Measurements from ENCODE around the gene LGI4. TPM values are rescaled to one million over a fixed set of nuclear protein-coding genes. Genes with fewer than 3 reads are reported as not detected.

Gene LGI4
- total RNA-seq, 1 experiment from 2014 or later = not detected

DNA sequence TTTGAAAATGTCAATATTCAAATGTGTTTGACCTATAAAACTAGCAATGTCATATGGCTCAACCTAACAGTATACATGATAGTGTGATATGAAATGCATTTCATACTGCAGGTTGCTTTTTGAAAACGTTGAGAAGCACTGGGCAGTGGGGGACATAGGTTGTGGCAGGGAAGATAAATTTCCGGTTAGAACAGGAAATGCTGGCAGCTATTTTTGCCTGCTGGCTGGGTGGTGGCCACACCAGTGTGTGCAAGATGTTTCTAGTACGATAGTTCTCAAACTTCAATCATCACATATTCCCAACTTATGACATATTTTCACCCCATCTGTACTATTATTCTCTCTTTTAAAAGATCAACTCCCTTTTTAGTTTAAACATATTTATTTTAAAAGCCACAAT is 36.9 kb upstream of the LGI4 start:
- H3K27me3 ChIP-seq (ENCODE audit: low read length) = no peaks in the 10 kb centered on the region
- H3K27ac ChIP-seq (ENCODE audit: low read length) = no peak overlapping the region
- H3K9ac ChIP-seq (ENCODE audit: low read length) = no peak overlapping the region

DNA sequence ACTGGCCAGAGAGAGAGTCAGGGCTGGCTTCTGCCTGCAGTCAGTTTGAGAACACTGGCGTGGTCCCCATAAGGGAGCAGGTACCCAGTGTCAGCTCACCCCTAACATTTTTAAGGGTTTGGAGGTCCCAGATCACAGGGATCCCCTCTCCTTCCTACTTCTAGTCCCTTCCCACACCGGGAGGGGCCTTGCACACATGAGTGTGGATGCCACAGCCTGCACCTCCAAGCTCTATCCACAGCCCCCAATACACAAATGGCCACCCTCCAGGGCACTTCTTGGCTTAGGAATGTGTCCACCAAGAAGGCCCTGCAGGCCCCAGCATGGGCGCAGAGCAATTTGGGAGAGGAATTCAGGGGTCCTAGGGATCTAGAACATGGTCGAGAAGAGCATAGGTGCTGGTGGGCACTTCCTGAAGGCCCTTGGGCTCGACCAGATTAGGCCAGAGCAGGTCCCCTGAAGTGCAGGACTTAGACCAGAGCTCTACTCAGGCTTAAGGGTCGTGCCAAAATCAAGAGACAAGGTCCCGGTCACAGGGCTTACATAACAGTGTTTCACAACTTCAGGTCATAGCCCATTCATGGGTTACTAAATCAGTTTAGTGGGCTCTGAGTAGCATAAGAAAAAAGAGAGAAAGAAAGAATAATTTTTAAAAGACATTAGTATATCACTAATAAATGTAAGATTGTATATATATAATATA is 35.7 kb upstream of the LGI4 start:
- Histone ChIP-seq H3K4me1 (ENCODE audit: low read length) (peaks cover 5% of the 10 kb centered on the region), H3K27ac (ENCODE audit: low read length) (no peak overlapping the region), H3K27me3 (ENCODE audit: low read length) (no peaks in the 10 kb centered on the region), H3K9me3 (ENCODE audit: low read length) (peaks cover 11% of the 10 kb centered on the region), H3K9me2 (replicated peaks; ENCODE audit: insufficient read depth, low read length) (no peaks in the 10 kb centered on the region), H3K4me2 (ENCODE audit: low read depth, low read length, poor library complexity, severe bottlenecking) (no peak overlapping the region), H3K36me3 (ENCODE audit: insufficient read depth, low read length) (peaks cover 14% of the 10 kb centered on the region), H3K79me2 (ENCODE audit: low read length) (no peaks in the 10 kb centered on the region), H4K20me1 (ENCODE audit: insufficient read depth, low read depth, low read length) (no peaks in the 10 kb centered on the region), H3K4me3 (ENCODE audit: low read length) (no peak overlapping the region), H2AFZ (ENCODE audit: low read length) (no peak overlapping the region), H3K9ac (ENCODE audit: low read length) (no peak overlapping the region)
- no peak for DNase-seq

More for the DNA sequence above, 36.9 kb upstream of the LGI4 start:
- Histone ChIP-seq H4K20me1 (ENCODE audit: insufficient read depth, low read depth, low read length) (no peaks in the 10 kb centered on the region), H3K4me3 (ENCODE audit: low read length) (no peak overlapping the region), H3K79me2 (ENCODE audit: low read length) (no peaks in the 10 kb centered on the region), H2AFZ (ENCODE audit: low read length) (no peak overlapping the region), H3K4me1 (ENCODE audit: low read length) (peaks cover 5% of the 10 kb centered on the region), H3K9me3 (ENCODE audit: low read length) (no peaks in the 10 kb centered on the region; the same call in 1 of the 2 replicates), H3K9me2 (replicated peaks; ENCODE audit: insufficient read depth, low read length) (no peaks in the 10 kb centered on the region), H3K36me3 (ENCODE audit: insufficient read depth, low read length) (peaks cover 1% of the 10 kb centered on the region), H3K4me2 (ENCODE audit: low read depth, low read length, poor library complexity, severe bottlenecking) (no peak overlapping the region)
- no peak for DNase-seq

DNA sequence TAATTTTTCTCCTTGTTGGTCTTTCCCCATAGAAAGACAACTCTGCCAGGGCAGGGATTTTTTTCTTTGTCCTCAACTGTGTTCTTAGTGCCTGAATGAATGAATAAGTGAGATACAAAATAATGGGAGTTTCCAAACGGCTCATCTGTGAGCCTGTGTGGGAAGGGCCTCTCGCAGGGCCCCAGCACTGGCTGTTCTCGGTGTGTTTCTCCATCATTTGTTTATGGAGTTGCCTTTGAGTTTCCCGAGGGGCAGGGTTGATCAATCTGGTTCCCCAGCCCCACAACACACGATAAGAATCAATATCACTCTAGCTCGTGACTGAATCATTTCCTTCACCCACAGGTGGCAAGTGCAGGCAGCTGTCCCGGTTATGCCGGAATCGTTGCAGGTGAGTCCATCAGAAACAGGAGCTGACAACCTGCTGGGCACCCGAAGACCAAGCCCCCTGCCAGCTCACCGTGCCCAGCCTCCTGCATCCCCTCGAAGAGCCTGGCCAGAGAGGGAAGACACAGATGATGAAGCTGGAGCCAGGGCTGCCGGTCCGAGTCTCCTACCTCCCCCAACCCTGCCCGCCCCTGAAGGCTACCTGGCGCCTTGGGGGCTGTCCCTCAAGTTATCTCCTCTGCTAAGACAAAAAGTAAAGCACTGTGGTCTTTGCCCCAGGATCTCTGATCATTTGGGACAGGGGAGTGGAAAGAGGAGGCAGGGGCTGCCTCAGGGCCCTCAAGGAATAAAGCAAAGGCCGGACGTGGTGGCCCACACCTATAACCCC is 34.5 kb upstream of the LGI4 start:
- Histone ChIP-seq H3K9me2 (replicated peaks; ENCODE audit: insufficient read depth, low read length) (no peaks in the 10 kb centered on the region), H2AFZ (ENCODE audit: low read length) (no peak overlapping the region), H3K36me3 (ENCODE audit: insufficient read depth, low read length) (peaks cover 24% of the 10 kb centered on the region), H4K20me1 (ENCODE audit: insufficient read depth, low read depth, low read length) (no peaks in the 10 kb centered on the region), H3K4me1 (ENCODE audit: low read length) (peaks cover 5% of the 10 kb centered on the region), H3K79me2 (ENCODE audit: low read length) (no peaks in the 10 kb centered on the region), H3K4me3 (ENCODE audit: low read length) (no peak overlapping the region), H3K27me3 (ENCODE audit: low read length) (no peaks in the 10 kb centered on the region), H3K9me3 (ENCODE audit: low read length) (peaks cover 22% of the 10 kb centered on the region), H3K4me2 (ENCODE audit: low read depth, low read length, poor library complexity, severe bottlenecking) (no peak overlapping the region), H3K27ac (ENCODE audit: low read length) (no peak overlapping the region), H3K9ac (ENCODE audit: low read length) (no peak overlapping the region)
- DNase-seq = no peak

DNA sequence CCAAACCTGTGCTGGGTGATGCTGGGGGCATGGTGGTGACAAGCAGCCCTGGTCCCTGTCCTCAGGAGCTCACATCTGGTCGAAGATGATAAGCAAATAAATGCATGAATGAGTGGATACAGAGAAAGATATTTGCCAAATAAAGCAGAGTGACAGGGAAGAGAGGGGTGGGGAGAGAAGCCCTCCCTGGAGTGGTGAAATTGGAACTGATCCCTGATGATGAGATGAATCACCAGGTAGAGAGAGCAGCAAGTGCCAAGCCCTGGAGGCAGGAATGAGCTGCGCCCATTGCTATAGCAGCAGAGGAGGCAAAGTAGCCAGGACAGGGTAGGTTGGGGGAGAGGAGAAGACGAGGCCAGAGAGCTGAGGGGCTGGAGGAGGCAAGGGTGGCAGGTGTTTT is 33.3 kb upstream of the LGI4 start:
- H3K4me2 ChIP-seq (ENCODE audit: low read depth, low read length, poor library complexity, severe bottlenecking) = no peak overlapping the region
- H3K4me1 ChIP-seq (ENCODE audit: low read length) = peaks cover 5% of the 10 kb centered on the region

DNA sequence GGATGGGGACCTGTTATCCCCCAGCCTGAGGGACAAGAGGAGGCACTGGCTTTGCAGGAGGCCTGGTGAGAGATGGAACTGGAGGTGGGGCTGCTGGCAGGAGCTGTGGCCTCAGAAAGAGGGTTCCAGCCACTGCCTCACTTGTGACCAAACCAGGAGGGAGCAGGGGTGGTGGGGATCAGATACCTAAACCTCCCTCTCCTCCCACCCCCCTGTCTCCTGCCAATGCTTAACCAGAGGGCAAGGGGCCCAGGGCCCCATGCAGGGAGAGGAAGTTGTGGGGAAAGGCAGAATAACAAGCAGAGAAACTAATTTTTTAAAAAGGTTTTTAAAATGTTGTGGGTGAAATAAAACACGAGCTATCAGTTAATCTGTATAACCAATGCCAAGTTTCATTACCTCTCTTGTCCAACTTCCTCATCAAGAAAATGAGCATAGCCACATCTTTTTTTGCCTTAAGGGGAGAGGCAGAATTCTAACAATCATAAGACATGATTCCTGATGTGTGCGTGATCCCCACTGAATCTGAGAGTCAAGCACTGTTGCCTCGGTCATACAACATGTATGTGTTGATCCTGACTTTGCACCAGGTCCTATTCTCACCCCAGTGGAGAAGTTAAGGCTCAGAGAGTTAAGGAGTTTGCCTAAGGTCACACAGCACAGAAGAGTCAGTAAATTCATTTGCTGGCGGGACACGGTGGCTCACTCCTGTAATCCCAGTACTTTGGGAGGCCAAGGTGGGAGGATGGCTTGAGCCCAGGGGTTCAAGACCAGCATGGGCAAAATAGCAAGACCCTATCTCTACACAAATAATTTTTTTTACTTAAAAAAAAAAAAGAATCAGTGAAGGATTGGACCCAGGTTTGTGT is 32.6 kb upstream of the LGI4 start:
- Histone ChIP-seq H3K9me3 (ENCODE audit: low read length) (peaks cover 31% of the 10 kb centered on the region), H3K9ac (ENCODE audit: low read length) (no peak overlapping the region), H3K4me2 (ENCODE audit: low read depth, low read length, poor library complexity, severe bottlenecking) (no peak overlapping the region), H2AFZ (ENCODE audit: low read length) (no peak overlapping the region), H3K36me3 (ENCODE audit: insufficient read depth, low read length) (peaks cover 41% of the 10 kb centered on the region), H4K20me1 (ENCODE audit: insufficient read depth, low read depth, low read length) (no peaks in the 10 kb centered on the region), H3K4me1 (ENCODE audit: low read length) (peaks cover 5% of the 10 kb centered on the region), H3K27ac (ENCODE audit: low read length) (peak overlapping the region; percentile 49; the same call in 1 of the 2 replicates), H3K9me2 (replicated peaks; ENCODE audit: insufficient read depth, low read length) (no peaks in the 10 kb centered on the region), H3K27me3 (ENCODE audit: low read length) (no peaks in the 10 kb centered on the region), H3K79me2 (ENCODE audit: low read length) (no peaks in the 10 kb centered on the region), H3K4me3 (ENCODE audit: low read length) (no peak overlapping the region)
- DNase-seq = no peak

More for the DNA sequence above, 33.3 kb upstream of the LGI4 start:
- H3K36me3 ChIP-seq (ENCODE audit: insufficient read depth, low read length) = peaks cover 34% of the 10 kb centered on the region
- H3K9me2 ChIP-seq (replicated peaks; ENCODE audit: insufficient read depth, low read length) = no peaks in the 10 kb centered on the region
- no peak overlapping the region for H3K27ac ChIP-seq (ENCODE audit: low read length)
- DNase-seq = no peak
- no peak overlapping the region for H3K4me3 ChIP-seq (ENCODE audit: low read length)
- H3K9ac ChIP-seq (ENCODE audit: low read length) = no peak overlapping the region
- no peak overlapping the region for H2AFZ ChIP-seq (ENCODE audit: low read length)
- no peaks in the 10 kb centered on the region for H3K79me2 ChIP-seq (ENCODE audit: low read length)
- H3K9me3 ChIP-seq (ENCODE audit: low read length) = peaks cover 31% of the 10 kb centered on the region
- H4K20me1 ChIP-seq (ENCODE audit: insufficient read depth, low read depth, low read length) = no peaks in the 10 kb centered on the region
- no peaks in the 10 kb centered on the region for H3K27me3 ChIP-seq (ENCODE audit: low read length)

DNA sequence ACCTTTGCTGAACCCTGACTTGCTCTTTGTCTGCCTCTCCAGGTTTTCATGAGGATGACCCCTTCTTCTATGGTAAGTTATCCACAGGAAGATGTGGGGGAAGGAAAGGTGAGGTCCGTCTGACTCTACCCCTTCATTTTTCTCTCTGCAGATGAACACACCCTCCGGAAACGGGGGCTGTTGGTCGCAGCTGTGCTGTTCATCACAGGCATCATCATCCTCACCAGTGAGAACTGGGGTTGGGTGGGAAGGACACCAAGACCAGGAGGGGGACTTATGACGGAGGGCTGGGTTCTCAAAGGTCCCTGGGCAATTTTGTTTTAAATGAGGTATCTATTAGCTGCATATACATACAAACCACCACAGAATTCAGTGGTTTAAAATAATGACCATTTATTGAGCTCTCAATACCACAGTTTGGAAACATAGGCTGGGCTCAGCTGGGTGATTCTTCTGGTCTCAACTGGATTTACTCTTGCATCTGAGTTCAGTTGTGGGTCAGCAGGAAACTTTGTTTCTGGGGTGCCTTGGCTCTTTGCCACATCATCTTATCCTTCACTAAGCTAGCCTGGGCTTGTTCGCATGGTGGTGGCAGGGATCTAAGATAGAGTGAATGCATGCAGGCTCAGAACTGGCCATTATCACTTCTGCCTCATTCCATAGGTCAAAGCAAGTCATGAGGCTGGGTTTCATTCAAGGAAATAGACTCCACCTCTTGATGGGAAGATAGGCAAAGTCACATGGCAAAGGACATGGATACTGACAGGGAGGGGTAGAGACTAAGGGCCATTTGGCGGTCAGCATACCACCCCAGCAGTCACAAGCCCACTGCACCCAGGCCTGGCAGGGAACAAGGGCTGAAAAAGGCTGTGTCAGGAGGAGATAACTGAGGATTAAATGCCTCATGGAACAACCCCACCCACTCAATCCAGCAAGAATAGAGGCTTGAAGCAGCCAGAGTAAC is 31.5 kb upstream of the LGI4 start:
- Histone ChIP-seq H3K9me3 (ENCODE audit: low read length) (peaks cover 36% of the 10 kb centered on the region), H3K27me3 (ENCODE audit: low read length) (no peaks in the 10 kb centered on the region), H3K36me3 (ENCODE audit: insufficient read depth, low read length) (peaks cover 52% of the 10 kb centered on the region), H3K4me3 (ENCODE audit: low read length) (no peak overlapping the region), H2AFZ (ENCODE audit: low read length) (no peak overlapping the region), H3K27ac (ENCODE audit: low read length) (0 out of 2 replicates have a peak overlapping the region, but pooled peaks have one; percentile 49), H3K79me2 (ENCODE audit: low read length) (no peaks in the 10 kb centered on the region), H3K9me2 (replicated peaks; ENCODE audit: insufficient read depth, low read length) (no peaks in the 10 kb centered on the region), H3K9ac (ENCODE audit: low read length) (no peak overlapping the region), H3K4me1 (ENCODE audit: low read length) (peaks cover 5% of the 10 kb centered on the region), H4K20me1 (ENCODE audit: insufficient read depth, low read depth, low read length) (no peaks in the 10 kb centered on the region), H3K4me2 (ENCODE audit: low read depth, low read length, poor library complexity, severe bottlenecking) (no peak overlapping the region)
- no peak for DNase-seq

DNA sequence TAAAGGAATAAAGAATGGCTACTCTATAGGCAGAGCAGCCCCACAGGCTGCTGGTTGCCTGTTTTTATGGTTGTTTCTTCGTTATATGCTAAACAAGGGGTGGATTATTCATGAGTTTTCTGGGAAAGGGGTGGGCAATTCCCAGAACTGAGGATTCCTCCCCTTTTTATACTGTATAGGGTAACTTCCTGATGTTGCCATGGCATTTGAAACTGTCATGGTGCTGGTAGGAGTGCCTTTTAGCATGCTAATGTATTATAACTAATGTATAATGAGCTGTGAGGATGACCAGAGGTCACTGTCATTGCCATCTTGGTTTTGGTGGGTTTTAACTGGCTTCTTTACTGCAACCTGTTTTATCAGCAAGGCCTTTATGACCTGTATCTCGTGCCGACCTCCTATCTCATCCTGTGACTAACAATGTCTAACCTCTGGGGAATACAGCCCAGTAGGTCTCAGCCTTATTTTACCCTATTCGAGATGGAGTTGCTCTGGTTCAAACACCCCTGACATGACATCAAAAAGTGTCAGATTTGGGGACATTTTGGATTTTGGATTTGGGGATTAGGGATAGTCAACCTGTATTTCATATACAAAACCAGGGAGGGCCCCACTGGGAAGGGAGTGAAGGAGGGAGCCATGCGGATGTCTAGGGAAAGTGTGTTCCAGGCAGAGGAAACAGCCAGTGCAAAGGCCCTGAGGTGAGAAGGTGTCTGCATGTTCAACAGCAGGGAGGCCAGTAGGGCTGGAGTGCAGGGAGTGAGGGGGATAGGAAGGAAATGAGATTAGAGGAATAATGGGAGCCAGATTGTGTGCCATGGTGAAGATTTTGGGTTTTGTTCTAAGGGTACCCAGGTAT is 30.6 kb upstream of the LGI4 start:
- Histone ChIP-seq H3K27me3 (ENCODE audit: low read length) (no peaks in the 10 kb centered on the region), H3K9ac (ENCODE audit: low read length) (no peak overlapping the region), H3K9me2 (replicated peaks; ENCODE audit: insufficient read depth, low read length) (no peaks in the 10 kb centered on the region), H3K4me3 (ENCODE audit: low read length) (no peak overlapping the region), H3K9me3 (ENCODE audit: low read length) (peaks cover 38% of the 10 kb centered on the region), H4K20me1 (ENCODE audit: insufficient read depth, low read depth, low read length) (no peaks in the 10 kb centered on the region), H3K36me3 (ENCODE audit: insufficient read depth, low read length) (peaks cover 61% of the 10 kb centered on the region), H3K4me1 (ENCODE audit: low read length) (peaks cover 5% of the 10 kb centered on the region), H2AFZ (ENCODE audit: low read length) (no peak overlapping the region), H3K27ac (ENCODE audit: low read length) (no peak overlapping the region), H3K4me2 (ENCODE audit: low read depth, low read length, poor library complexity, severe bottlenecking) (no peak overlapping the region), H3K79me2 (ENCODE audit: low read length) (no peaks in the 10 kb centered on the region)
- DNase-seq = no peak

All from Karpas-422 (cell line).